ENCODE results near the gene TNFAIP2.

The TNFAIP2 gene

GRCh38 chr14:103178521-103178920 lies 55.3 kb downstream of the TNFAIP2 start:
- H3K4me3 ChIP-seq (ENCODE audit: low read depth, low read length) = no peak overlapping the region
- no peak for TF ChIP-seq CTCF (IDR thresholded peaks at IDR 0.05; ENCODE audit: control insufficient read depth, extremely low read depth, insufficient read depth)
- no peak for DNase-seq (ENCODE audit: low read depth)

GRCh38 chr14:103179094-103179493 lies 55.8 kb downstream of the TNFAIP2 start:
- H3K4me3 ChIP-seq (ENCODE audit: low read depth, low read length) = no peak overlapping the region
- no peak for DNase-seq (ENCODE audit: low read depth)
- no peak for TF ChIP-seq CTCF (IDR thresholded peaks at IDR 0.05; ENCODE audit: control insufficient read depth, extremely low read depth, insufficient read depth)

GRCh38 chr14:103180331-103180730 lies 57.1 kb downstream of the TNFAIP2 start:
- DNase-seq (ENCODE audit: low read depth) = no peak
- TF ChIP-seq CTCF (IDR thresholded peaks at IDR 0.05; ENCODE audit: control insufficient read depth, extremely low read depth, insufficient read depth) = no peak
- H3K4me3 ChIP-seq (ENCODE audit: low read depth, low read length) = no peak overlapping the region

GRCh38 chr14:103184046-103184445 lies 60.8 kb downstream of the TNFAIP2 start:
- DNase-seq (ENCODE audit: low read depth) = no peak
- H3K4me3 ChIP-seq (ENCODE audit: low read depth, low read length) = no peak overlapping the region
- TF ChIP-seq CTCF (IDR thresholded peaks at IDR 0.05; ENCODE audit: control insufficient read depth, extremely low read depth, insufficient read depth) = no peak

GRCh38 chr14:103185051-103186029 lies 62.1 kb downstream of the TNFAIP2 start:
- H3K4me3 ChIP-seq (ENCODE audit: low read depth, low read length) = no peak overlapping the region
- TF ChIP-seq CTCF (IDR thresholded peaks at IDR 0.05; ENCODE audit: control insufficient read depth, extremely low read depth, insufficient read depth) = peak; percentile 29; the same call in 1 of the 2 replicates
- no peak for DNase-seq (ENCODE audit: low read depth)

- DNase-seq (ENCODE audit: low read depth) = no peak
- TF ChIP-seq CTCF (IDR thresholded peaks at IDR 0.05; ENCODE audit: control insufficient read depth, extremely low read depth, insufficient read depth) = no peak
- no peak overlapping the region for H3K4me3 ChIP-seq (ENCODE audit: low read depth, low read length)
Observed at GRCh38 chr14:103186241-103186822, 63.1 kb downstream of the TNFAIP2 start.
